HepG2 (cell line): ENCODE data around the gene SLC17A9. TPM values are rescaled to one million over a fixed set of nuclear protein-coding genes. Genes with fewer than 3 reads are reported as not detected.

Experiments
- AKAP8 ChIP-seq: sonication (generic); formaldehyde crosslinking; IDR thresholded peaks from 2 replicates; pipeline ENCODE4 v1.5.1; 2020; ENCODE audit warnings: mild to moderate bottlenecking, missing genetic modification reagents
- HNF1A ChIP-seq, 2 experiments: sonication (generic) in 1 of 2; formaldehyde crosslinking in 1 of 2; IDR thresholded peaks; 2 replicates each; pipeline versions ENCODE4 v1.4.0 to v1.6.1; 2016 to 2020; ENCODE audit warnings: borderline replicate concordance in 1 of 2, low read depth in 1 of 2, mild to moderate bottlenecking in 1 of 2, missing genetic modification reagents in 1 of 2
- JARID2 ChIP-seq: sonication (generic); formaldehyde crosslinking; IDR thresholded peaks from 2 replicates; pipeline ENCODE4 v1.8.1; 2023; ENCODE audit warnings: missing genetic modification reagents, inconsistent platforms; ENCODE audit not compliant: insufficient replicate concordance
- NRL ChIP-seq: sonication (generic); formaldehyde crosslinking; IDR thresholded peaks from 2 replicates; pipeline ENCODE4 v1.5.0; 2020; ENCODE audit warnings: missing genetic modification reagents, mild to moderate bottlenecking, moderate library complexity, borderline replicate concordance
- PHF5A ChIP-seq: IDR thresholded peaks from one replicate; pipeline ENCODE4 v1.6.1; 2018; ENCODE audit warnings: low read depth, missing genetic modification reagents; ENCODE audit not compliant: unreplicated experiment
- PREB ChIP-seq: sonication (generic); formaldehyde crosslinking; IDR thresholded peaks from 2 replicates; pipeline ENCODE4 v1.4.0; 2020; ENCODE audit warnings: missing genetic modification reagents
- RBFOX2 ChIP-seq: fragments of 200-400 bp; formaldehyde crosslinking; IDR thresholded peaks from 2 replicates; pipeline ENCODE4 v1.6.1; 2017; ENCODE audit warnings: low read depth, mild to moderate bottlenecking, low read length
- THAP11 ChIP-seq: IDR thresholded peaks from 2 replicates; pipeline ENCODE4 v1.6.1; 2016; ENCODE audit warnings: missing biosample characterization, missing genetic modification reagents
- ZBTB1 ChIP-seq: sonication (generic); formaldehyde crosslinking; IDR thresholded peaks from 2 replicates; pipeline ENCODE4 v1.4.0; 2020; ENCODE audit warnings: missing genetic modification reagents, borderline replicate concordance
- ZBTB20 ChIP-seq: sonication (generic); formaldehyde crosslinking; IDR thresholded peaks from 2 replicates; pipeline ENCODE4 v1.8.1; 2023; ENCODE audit warnings: missing genetic modification reagents, low read depth, mild to moderate bottlenecking, borderline replicate concordance
- ZFP41 ChIP-seq: sonication (generic); formaldehyde crosslinking; IDR thresholded peaks from 2 replicates; pipeline ENCODE4 v1.4.0; 2020; ENCODE audit warnings: mild to moderate bottlenecking, missing genetic modification reagents, borderline replicate concordance
- ZNF33A ChIP-seq: sonication (generic); formaldehyde crosslinking; IDR thresholded peaks from 2 replicates; pipeline ENCODE4 v1.5.1; 2020; ENCODE audit warnings: missing genetic modification reagents, mild to moderate bottlenecking, moderate library complexity, borderline replicate concordance
- ZNF512 ChIP-seq: sonication (generic); formaldehyde crosslinking; IDR thresholded peaks from 2 replicates; pipeline ENCODE4 v1.4.0; 2020; ENCODE audit warnings: mild to moderate bottlenecking, missing genetic modification reagents
- ZNF530 ChIP-seq: sonication (generic); formaldehyde crosslinking; IDR thresholded peaks from 2 replicates; pipeline ENCODE4 v1.5.0; 2020; ENCODE audit warnings: low read depth, mild to moderate bottlenecking, missing genetic modification reagents
- ZNF563 ChIP-seq: sonication (generic); formaldehyde crosslinking; IDR thresholded peaks from 2 replicates; pipeline ENCODE4 v1.8.0; 2022; ENCODE audit warnings: mild to moderate bottlenecking, moderate library complexity, missing genetic modification reagents
- ZNF567 ChIP-seq: sonication (generic); formaldehyde crosslinking; IDR thresholded peaks from 2 replicates; pipeline ENCODE4 v1.8.1; 2023; ENCODE audit warnings: mild to moderate bottlenecking, missing genetic modification reagents, borderline replicate concordance
- ZNF816 ChIP-seq: sonication (generic); formaldehyde crosslinking; IDR thresholded peaks from 2 replicates; pipeline ENCODE4 v1.8.0; 2022; ENCODE audit warnings: missing genetic modification reagents, mild to moderate bottlenecking, borderline replicate concordance
- polyA plus RNA-seq, 8 experiments: library from polyadenylated mRNA; depleted of rRNA in 3 of 8; stranded (reverse) in 7 of 8; unstranded in 1 of 8; fragments of >200 nt; fragmentation: Illumina TruSeq in 4 of 8; extraction: Trizol in 4 of 8; gene quantifications; 2 replicates each; pipeline versions ENCODE4 v1.2.1 to v1.2.3, GENCODE V29; 2011 to 2016; ENCODE audit warnings: low read depth in 4 of 8, missing spikeins in 1 of 8, mixed read lengths in 1 of 8; ENCODE audit not compliant: insufficient read depth in 1 of 8
- total RNA-seq, 5 experiments: library from RNA; depleted of rRNA; stranded (reverse); fragments of >200 nt; fragmentation: Illumina TruSeq; extraction: Trizol; gene quantifications; 2 replicates each; pipeline ENCODE4 v1.2.3, GENCODE V29; 2016; ENCODE audit warnings: low read depth in 1 of 5
- TF ChIP-seq, protein P1 (sequence below): sonication (generic); formaldehyde crosslinking; IDR thresholded peaks from 2 replicates; pipeline ENCODE4 v1.4.0; 2020; ENCODE audit warnings: missing genetic modification reagents, mild to moderate bottlenecking, borderline replicate concordance

Gene SLC17A9
- total and polyA plus RNA-seq, 2 of the 13 experiments (the other 11 are each of a cell fraction or from before 2014, with no cell fraction given) = 110 to 191 TPM

GRCh38 chr20:62967628-62968351 is 15.3 kb downstream of the SLC17A9 start (continued):
- TF ChIP-seq PREB = no peak
- TF ChIP-seq, protein P1, sequence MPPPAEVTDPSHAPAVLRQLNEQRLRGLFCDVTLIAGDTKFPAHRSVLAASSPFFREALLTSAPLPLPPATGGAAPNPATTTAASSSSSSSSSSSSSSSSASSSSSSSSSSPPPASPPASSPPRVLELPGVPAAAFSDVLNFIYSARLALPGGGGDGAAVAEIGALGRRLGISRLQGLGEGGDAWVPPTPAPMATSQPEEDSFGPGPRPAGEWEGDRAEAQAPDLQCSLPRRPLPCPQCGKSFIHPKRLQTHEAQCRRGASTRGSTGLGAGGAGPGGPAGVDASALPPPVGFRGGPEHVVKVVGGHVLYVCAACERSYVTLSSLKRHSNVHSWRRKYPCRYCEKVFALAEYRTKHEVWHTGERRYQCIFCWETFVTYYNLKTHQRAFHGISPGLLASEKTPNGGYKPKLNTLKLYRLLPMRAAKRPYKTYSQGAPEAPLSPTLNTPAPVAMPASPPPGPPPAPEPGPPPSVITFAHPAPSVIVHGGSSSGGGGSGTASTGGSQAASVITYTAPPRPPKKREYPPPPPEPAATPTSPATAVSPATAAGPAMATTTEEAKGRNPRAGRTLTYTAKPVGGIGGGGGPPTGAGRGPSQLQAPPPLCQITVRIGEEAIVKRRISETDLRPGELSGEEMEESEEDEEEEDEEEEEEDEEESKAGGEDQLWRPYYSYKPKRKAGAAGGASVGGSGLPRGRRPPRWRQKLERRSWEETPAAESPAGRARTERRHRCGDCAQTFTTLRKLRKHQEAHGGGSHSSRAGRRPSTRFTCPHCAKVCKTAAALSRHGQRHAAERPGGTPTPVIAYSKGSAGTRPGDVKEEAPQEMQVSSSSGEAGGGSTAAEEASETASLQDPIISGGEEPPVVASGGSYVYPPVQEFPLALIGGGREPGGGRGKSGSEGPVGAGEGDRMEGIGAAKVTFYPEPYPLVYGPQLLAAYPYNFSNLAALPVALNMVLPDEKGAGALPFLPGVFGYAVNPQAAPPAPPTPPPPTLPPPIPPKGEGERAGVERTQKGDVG (CRISPR knock-in tag) = peak; percentile 9; the same call in 1 of the 2 replicates
- TF ChIP-seq ZNF530 (CRISPR knock-in tag) = no peak
- no peak for TF ChIP-seq ZNF567 (CRISPR knock-in tag)
- peak; percentile 31 for TF ChIP-seq PHF5A
- no peak for TF ChIP-seq ZFP41 (CRISPR knock-in tag)
- TF ChIP-seq AKAP8 (CRISPR knock-in tag) = no peak; the same call in 1 of the 2 replicates
- no peak for TF ChIP-seq ZNF816
- no peak for TF ChIP-seq THAP11 (CRISPR knock-in tag)
- TF ChIP-seq RBFOX2 = peak; percentile 84
- TF ChIP-seq ZNF512 (CRISPR knock-in tag) = no peak
- TF ChIP-seq JARID2 (CRISPR knock-in tag) = no peak
- TF ChIP-seq ZBTB20 (CRISPR knock-in tag) = no peak
- TF ChIP-seq ZNF33A (CRISPR knock-in tag) = no peak
- TF ChIP-seq ZNF563 (CRISPR knock-in tag) = no peak
- no peak for TF ChIP-seq ZBTB1 (CRISPR knock-in tag)
- TF ChIP-seq HNF1A (IDR thresholded peaks at IDR 0.05; ENCODE audit: low read depth) = no peak
- TF ChIP-seq HNF1A (CRISPR knock-in tag; IDR thresholded peaks at IDR 0.05; ENCODE audit: borderline replicate concordance) = no peak
- TF ChIP-seq NRL = no peak
